ENCODE data around the gene CD99L2. TPM values are rescaled to one million over a fixed set of nuclear protein-coding genes. Genes with fewer than 3 reads are reported as not detected.

CD99L2 gene
- total RNA-seq, 1 experiment from 2014 or later: 29.5 TPM

- BruUV-seq (replicated peaks): no TSS peak
- no peak overlapping the region for H3K27ac ChIP-seq (ENCODE audit: low read depth, low read length, poor library complexity, severe bottlenecking)
- H3K36me3 ChIP-seq (ENCODE audit: insufficient read depth, low read length, poor library complexity, severe bottlenecking): no peaks in the 10 kb centered on the region
- no peaks in the 10 kb centered on the region for H3K9me3 ChIP-seq (ENCODE audit: low read depth, low read length, poor library complexity, severe bottlenecking)
- ChIA-PET CTCF (no interaction called here), POLR2A (ENCODE audit: low non-redundant PET) (interaction anchor here (0.6 kb wide), 1 partner anchor 53 kb away, joined by 6 read pairs; no protein-coding TSS in a partner anchor)
- H3K4me1 ChIP-seq (ENCODE audit: insufficient read depth, low read length, poor library complexity, severe bottlenecking): no peaks in the 10 kb centered on the region
- H3K27me3 ChIP-seq (replicated peaks; ENCODE audit: insufficient read depth, low read depth, low read length, poor library complexity): no peaks in the 10 kb centered on the region
- no peak for DNase-seq (ENCODE audit: low spot score)
- intact Hi-C loops (cut with micrococcal nuclease; ENCODE audit: unreplicated experiment): no loop called here
- no peak overlapping the region for H3K4me3 ChIP-seq (ENCODE audit: low read depth, low read length, poor library complexity, severe bottlenecking)
- TF ChIP-seq EZH2 (IDR thresholded peaks at IDR 0.05; ENCODE audit: borderline replicate concordance, low read depth, low read length, poor library complexity, severe bottlenecking) (no peak), CTCF (conservative IDR thresholded peaks at IDR 0.05; ENCODE audit: low read depth, low read length) (no peak)
These were observed 37.0 kb upstream of the CD99L2 start for GRCh38 chrX:150935467-150935866.

- Histone ChIP-seq H3K27me3 (replicated peaks; ENCODE audit: insufficient read depth, low read depth, low read length, poor library complexity) (no peaks in the 10 kb centered on the region), H3K36me3 (ENCODE audit: insufficient read depth, low read length, poor library complexity, severe bottlenecking) (no peaks in the 10 kb centered on the region), H3K4me3 (ENCODE audit: low read depth, low read length, poor library complexity, severe bottlenecking) (no peak overlapping the region), H3K27ac (ENCODE audit: low read depth, low read length, poor library complexity, severe bottlenecking) (no peak overlapping the region), H3K4me1 (ENCODE audit: insufficient read depth, low read length, poor library complexity, severe bottlenecking) (no peaks in the 10 kb centered on the region), H3K9me3 (ENCODE audit: low read depth, low read length, poor library complexity, severe bottlenecking) (no peaks in the 10 kb centered on the region)
- no TSS peak for BruUV-seq (replicated peaks)
- TF ChIP-seq EZH2 (IDR thresholded peaks at IDR 0.05; ENCODE audit: borderline replicate concordance, low read depth, low read length, poor library complexity, severe bottlenecking) (no peak), CTCF (conservative IDR thresholded peaks at IDR 0.05; ENCODE audit: low read depth, low read length) (no peak)
- intact Hi-C loops (cut with micrococcal nuclease; ENCODE audit: unreplicated experiment): no loop called here
- CTCF ChIA-PET: no interaction called here
- DNase-seq (ENCODE audit: low spot score): no peak
- POLR2A ChIA-PET (ENCODE audit: low non-redundant PET): no interaction called here
These were observed 36.0 kb upstream of the CD99L2 start for GRCh38 chrX:150934453-150934852.

GRCh38 chrX:150933945-150934350 lies 35.5 kb upstream of the CD99L2 start:
- POLR2A ChIA-PET (ENCODE audit: low non-redundant PET): no interaction called here

More at GRCh38 chrX:150933945-150934350, 35.5 kb upstream of the CD99L2 start:
- H3K9me3 ChIP-seq (ENCODE audit: low read depth, low read length, poor library complexity, severe bottlenecking): no peaks in the 10 kb centered on the region
- no TSS peak for BruUV-seq (replicated peaks)
- no peak overlapping the region for H3K27ac ChIP-seq (ENCODE audit: low read depth, low read length, poor library complexity, severe bottlenecking)
- H3K4me3 ChIP-seq (ENCODE audit: low read depth, low read length, poor library complexity, severe bottlenecking): no peak overlapping the region
- TF ChIP-seq CTCF (conservative IDR thresholded peaks at IDR 0.05; ENCODE audit: low read depth, low read length) (no peak), EZH2 (IDR thresholded peaks at IDR 0.05; ENCODE audit: borderline replicate concordance, low read depth, low read length, poor library complexity, severe bottlenecking) (no peak)
- no peaks in the 10 kb centered on the region for H3K4me1 ChIP-seq (ENCODE audit: insufficient read depth, low read length, poor library complexity, severe bottlenecking)
- intact Hi-C loops (cut with micrococcal nuclease; ENCODE audit: unreplicated experiment): no loop called here
- DNase-seq (ENCODE audit: low spot score): no peak
- H3K27me3 ChIP-seq (replicated peaks; ENCODE audit: insufficient read depth, low read depth, low read length, poor library complexity): no peaks in the 10 kb centered on the region
- CTCF ChIA-PET: no interaction called here
- no peaks in the 10 kb centered on the region for H3K36me3 ChIP-seq (ENCODE audit: insufficient read depth, low read length, poor library complexity, severe bottlenecking)

Data from A673 (cell line).